WTC11 (cell line): ENCODE measurements around the gene PLRG1. TPM values are rescaled to one million over a fixed set of nuclear protein-coding genes. Genes with fewer than 3 reads are reported as not detected.

Source experiments
- ATAC-seq: fragments of 200-7000 bp; cut with Tn5 transposase; 2 replicates; pipeline ENCODE4 v1.10.0; 2021; ENCODE audit warnings: mild to moderate bottlenecking, moderate library complexity
- CTCF ChIA-PET: fragments of 300-600 bp; sonication (Branson Sonifier 250); formaldehyde crosslinking; loops from one replicate; lab custom pipeline; 2021; ENCODE audit warnings: antibody characterized with exemption; lab: Charles Lee
- POLR2A ChIA-PET: fragments of 350-600 bp; sonication (Branson Sonifier 250); formaldehyde crosslinking; loops from one replicate; lab custom pipeline; 2021; ENCODE audit warnings: antibody characterized with exemption; lab: Charles Lee
- DNase-seq: peaks from one replicate; pipeline ENCODE4 v3.0.0; 2021; ENCODE audit warnings: low spot score
- H3K27ac Mint-ChIP-seq: 2 replicates; pipeline ENCODE4 v1.8.0; 2021; ENCODE audit warnings: mixed read lengths
- H3K27me3 Mint-ChIP-seq: 2 replicates; pipeline ENCODE4 v1.8.0; 2021; ENCODE audit warnings: low read depth, mild to moderate bottlenecking, moderate library complexity, mixed read lengths
- H3K36me3 Mint-ChIP-seq: 2 replicates; pipeline ENCODE4 v1.8.0; 2021; ENCODE audit warnings: mixed read lengths
- H3K4me1 Mint-ChIP-seq: 2 replicates; pipeline ENCODE4 v1.8.0; 2022; ENCODE audit warnings: mixed read lengths
- H3K4me3 Mint-ChIP-seq: 2 replicates; pipeline ENCODE4 v1.8.0; 2021; ENCODE audit warnings: mild to moderate bottlenecking, moderate library complexity, mixed read lengths
- H3K9me3 Mint-ChIP-seq: 2 replicates; pipeline ENCODE4 v1.8.0; 2021; ENCODE audit warnings: mixed read lengths
- EMX1 ChIP-seq: fragments of 250-450 bp; sonication (Bioruptor Pico); IDR thresholded peaks from 2 replicates; pipeline ENCODE4 v1.8.0; 2021; ENCODE audit warnings: mild to moderate bottlenecking
- FOXK1 ChIP-seq: sonication (generic); formaldehyde crosslinking; IDR thresholded peaks from 2 replicates; pipeline ENCODE4 v1.8.0; 2022; ENCODE audit warnings: mild to moderate bottlenecking, moderate library complexity, missing genetic modification reagents
- KAT7 ChIP-seq: sonication (generic); formaldehyde crosslinking; IDR thresholded peaks from 2 replicates; pipeline ENCODE4 v1.8.1; 2023; ENCODE audit warnings: missing genetic modification reagents, mild to moderate bottlenecking, borderline replicate concordance
- MXD4 ChIP-seq: fragments of 250-450 bp; sonication (Bioruptor Pico); IDR thresholded peaks from 2 replicates; pipeline ENCODE4 v1.8.0; 2021; ENCODE audit warnings: mild to moderate bottlenecking, moderate library complexity, borderline replicate concordance
- SMAD3 ChIP-seq: sonication (generic); formaldehyde crosslinking; IDR thresholded peaks from 2 replicates; pipeline ENCODE4 v1.8.0; 2022; ENCODE audit warnings: missing genetic modification reagents, mild to moderate bottlenecking, borderline replicate concordance
- TP53 ChIP-seq: sonication (generic); formaldehyde crosslinking; IDR thresholded peaks from 2 replicates; pipeline ENCODE4 v1.8.1; 2023; ENCODE audit warnings: mild to moderate bottlenecking, missing genetic modification reagents
- ZBTB21 ChIP-seq: sonication (generic); formaldehyde crosslinking; IDR thresholded peaks from 2 replicates; pipeline ENCODE4 v1.8.1; 2023; ENCODE audit warnings: mild to moderate bottlenecking, missing genetic modification reagents, borderline replicate concordance
- ZNF219 ChIP-seq: sonication (generic); formaldehyde crosslinking; IDR thresholded peaks from 2 replicates; pipeline ENCODE4 v1.8.0; 2023; ENCODE audit warnings: missing genetic modification reagents, mild to moderate bottlenecking, borderline replicate concordance
- ZNF671 ChIP-seq: fragments of 250-450 bp; sonication (Bioruptor Pico); IDR thresholded peaks from 2 replicates; pipeline ENCODE4 v1.8.0; 2021; ENCODE audit warnings: mild to moderate bottlenecking
- total RNA-seq: library from RNA; stranded (reverse); gene quantifications from 3 replicates; pipeline ENCODE4 v1.2.3, GENCODE V29; 2021
- TF ChIP-seq, protein P1 (sequence below): sonication (generic); formaldehyde crosslinking; conservative IDR thresholded peaks from 2 replicates; pipeline ENCODE4 v1.8.1; 2023; ENCODE audit warnings: mild to moderate bottlenecking, low read depth, missing genetic modification reagents, moderate library complexity
- TF ChIP-seq, protein P2 (sequence below): sonication (generic); formaldehyde crosslinking; IDR thresholded peaks from 2 replicates; pipeline ENCODE4 v1.8.0; 2023; ENCODE audit warnings: missing genetic modification reagents
- TF ChIP-seq, protein P3 (sequence below): sonication (generic); formaldehyde crosslinking; IDR thresholded peaks from 2 replicates; pipeline ENCODE4 v1.8.1; 2023; ENCODE audit warnings: mild to moderate bottlenecking, missing genetic modification reagents
- TF ChIP-seq, protein P4 (sequence below): sonication (generic); formaldehyde crosslinking; IDR thresholded peaks from 2 replicates; pipeline ENCODE4 v1.8.1; 2022; ENCODE audit warnings: mild to moderate bottlenecking, moderate library complexity, missing genetic modification reagents
- TF ChIP-seq, protein P5 (sequence below): sonication (generic); formaldehyde crosslinking; IDR thresholded peaks from 2 replicates; pipeline ENCODE4 v1.8.1; 2023; ENCODE audit warnings: mild to moderate bottlenecking, missing genetic modification reagents, borderline replicate concordance
- TF ChIP-seq, protein P6 (sequence below): sonication (generic); formaldehyde crosslinking; IDR thresholded peaks from 2 replicates; pipeline ENCODE4 v1.8.0; 2023; ENCODE audit warnings: missing genetic modification reagents, mild to moderate bottlenecking, borderline replicate concordance
- TF ChIP-seq, protein P7 (sequence below): fragments of 200-600 bp; IDR thresholded peaks from 2 replicates; pipeline ENCODE4 v1.8.0; 2022; ENCODE audit warnings: antibody characterized with exemption

PLRG1 gene
- total RNA-seq, 1 experiment from 2014 or later = 84.8 TPM

DNA sequence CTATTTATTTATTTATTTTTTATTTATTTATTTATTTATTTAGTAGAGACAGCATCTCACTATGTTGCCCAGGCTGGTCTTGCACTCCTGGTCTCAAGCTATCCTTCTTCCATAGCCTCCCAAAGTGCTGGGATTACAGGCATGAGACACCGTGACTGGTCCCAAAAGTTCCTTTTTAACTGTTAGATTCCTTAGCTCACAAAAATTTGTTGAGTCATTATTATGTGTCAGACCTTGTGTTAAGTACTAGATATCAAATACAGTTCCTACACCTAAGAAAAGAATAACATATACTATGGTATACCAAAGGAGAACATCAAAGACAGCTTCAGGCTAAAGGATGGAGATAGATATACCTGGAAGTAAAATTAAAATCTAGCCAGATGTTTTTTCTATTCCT, 28.7 kb upstream of the PLRG1 start:
- CTCF ChIA-PET = no interaction called here
- Mint-ChIP-seq H3K27me3 (no peaks in the 10 kb centered on the region), H3K36me3 (no peaks in the 10 kb centered on the region), H3K4me1 (no peaks in the 10 kb centered on the region), H3K27ac (no peak overlapping the region), H3K9me3 (no peaks in the 10 kb centered on the region), H3K4me3 (no peak overlapping the region)
- TF ChIP-seq, protein P1, sequence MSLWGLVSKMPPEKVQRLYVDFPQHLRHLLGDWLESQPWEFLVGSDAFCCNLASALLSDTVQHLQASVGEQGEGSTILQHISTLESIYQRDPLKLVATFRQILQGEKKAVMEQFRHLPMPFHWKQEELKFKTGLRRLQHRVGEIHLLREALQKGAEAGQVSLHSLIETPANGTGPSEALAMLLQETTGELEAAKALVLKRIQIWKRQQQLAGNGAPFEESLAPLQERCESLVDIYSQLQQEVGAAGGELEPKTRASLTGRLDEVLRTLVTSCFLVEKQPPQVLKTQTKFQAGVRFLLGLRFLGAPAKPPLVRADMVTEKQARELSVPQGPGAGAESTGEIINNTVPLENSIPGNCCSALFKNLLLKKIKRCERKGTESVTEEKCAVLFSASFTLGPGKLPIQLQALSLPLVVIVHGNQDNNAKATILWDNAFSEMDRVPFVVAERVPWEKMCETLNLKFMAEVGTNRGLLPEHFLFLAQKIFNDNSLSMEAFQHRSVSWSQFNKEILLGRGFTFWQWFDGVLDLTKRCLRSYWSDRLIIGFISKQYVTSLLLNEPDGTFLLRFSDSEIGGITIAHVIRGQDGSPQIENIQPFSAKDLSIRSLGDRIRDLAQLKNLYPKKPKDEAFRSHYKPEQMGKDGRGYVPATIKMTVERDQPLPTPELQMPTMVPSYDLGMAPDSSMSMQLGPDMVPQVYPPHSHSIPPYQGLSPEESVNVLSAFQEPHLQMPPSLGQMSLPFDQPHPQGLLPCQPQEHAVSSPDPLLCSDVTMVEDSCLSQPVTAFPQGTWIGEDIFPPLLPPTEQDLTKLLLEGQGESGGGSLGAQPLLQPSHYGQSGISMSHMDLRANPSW (CRISPR knock-in tag) = no peak
- TF ChIP-seq, protein P2, sequence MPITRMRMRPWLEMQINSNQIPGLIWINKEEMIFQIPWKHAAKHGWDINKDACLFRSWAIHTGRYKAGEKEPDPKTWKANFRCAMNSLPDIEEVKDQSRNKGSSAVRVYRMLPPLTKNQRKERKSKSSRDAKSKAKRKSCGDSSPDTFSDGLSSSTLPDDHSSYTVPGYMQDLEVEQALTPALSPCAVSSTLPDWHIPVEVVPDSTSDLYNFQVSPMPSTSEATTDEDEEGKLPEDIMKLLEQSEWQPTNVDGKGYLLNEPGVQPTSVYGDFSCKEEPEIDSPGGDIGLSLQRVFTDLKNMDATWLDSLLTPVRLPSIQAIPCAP (CRISPR knock-in tag) = no peak
- TF ChIP-seq, protein P3, sequence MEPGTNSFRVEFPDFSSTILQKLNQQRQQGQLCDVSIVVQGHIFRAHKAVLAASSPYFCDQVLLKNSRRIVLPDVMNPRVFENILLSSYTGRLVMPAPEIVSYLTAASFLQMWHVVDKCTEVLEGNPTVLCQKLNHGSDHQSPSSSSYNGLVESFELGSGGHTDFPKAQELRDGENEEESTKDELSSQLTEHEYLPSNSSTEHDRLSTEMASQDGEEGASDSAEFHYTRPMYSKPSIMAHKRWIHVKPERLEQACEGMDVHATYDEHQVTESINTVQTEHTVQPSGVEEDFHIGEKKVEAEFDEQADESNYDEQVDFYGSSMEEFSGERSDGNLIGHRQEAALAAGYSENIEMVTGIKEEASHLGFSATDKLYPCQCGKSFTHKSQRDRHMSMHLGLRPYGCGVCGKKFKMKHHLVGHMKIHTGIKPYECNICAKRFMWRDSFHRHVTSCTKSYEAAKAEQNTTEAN (CRISPR knock-in tag) = no peak
- no peak for TF ChIP-seq ZNF219 (CRISPR knock-in tag)
- no peak for TF ChIP-seq TP53 (CRISPR knock-in tag)
- TF ChIP-seq, protein P4, sequence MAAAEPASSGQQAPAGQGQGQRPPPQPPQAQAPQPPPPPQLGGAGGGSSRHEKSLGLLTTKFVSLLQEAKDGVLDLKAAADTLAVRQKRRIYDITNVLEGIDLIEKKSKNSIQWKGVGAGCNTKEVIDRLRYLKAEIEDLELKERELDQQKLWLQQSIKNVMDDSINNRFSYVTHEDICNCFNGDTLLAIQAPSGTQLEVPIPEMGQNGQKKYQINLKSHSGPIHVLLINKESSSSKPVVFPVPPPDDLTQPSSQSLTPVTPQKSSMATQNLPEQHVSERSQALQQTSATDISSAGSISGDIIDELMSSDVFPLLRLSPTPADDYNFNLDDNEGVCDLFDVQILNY (CRISPR knock-in tag) = no peak
- no peak for TF ChIP-seq MXD4 (CRISPR knock-in tag)
- TF ChIP-seq KAT7 (CRISPR knock-in tag) = no peak
- no peak for TF ChIP-seq ZBTB21
- no peak for TF ChIP-seq SMAD3 (CRISPR knock-in tag)
- no peak for TF ChIP-seq EMX1 (CRISPR knock-in tag)
- TF ChIP-seq, protein P5, sequence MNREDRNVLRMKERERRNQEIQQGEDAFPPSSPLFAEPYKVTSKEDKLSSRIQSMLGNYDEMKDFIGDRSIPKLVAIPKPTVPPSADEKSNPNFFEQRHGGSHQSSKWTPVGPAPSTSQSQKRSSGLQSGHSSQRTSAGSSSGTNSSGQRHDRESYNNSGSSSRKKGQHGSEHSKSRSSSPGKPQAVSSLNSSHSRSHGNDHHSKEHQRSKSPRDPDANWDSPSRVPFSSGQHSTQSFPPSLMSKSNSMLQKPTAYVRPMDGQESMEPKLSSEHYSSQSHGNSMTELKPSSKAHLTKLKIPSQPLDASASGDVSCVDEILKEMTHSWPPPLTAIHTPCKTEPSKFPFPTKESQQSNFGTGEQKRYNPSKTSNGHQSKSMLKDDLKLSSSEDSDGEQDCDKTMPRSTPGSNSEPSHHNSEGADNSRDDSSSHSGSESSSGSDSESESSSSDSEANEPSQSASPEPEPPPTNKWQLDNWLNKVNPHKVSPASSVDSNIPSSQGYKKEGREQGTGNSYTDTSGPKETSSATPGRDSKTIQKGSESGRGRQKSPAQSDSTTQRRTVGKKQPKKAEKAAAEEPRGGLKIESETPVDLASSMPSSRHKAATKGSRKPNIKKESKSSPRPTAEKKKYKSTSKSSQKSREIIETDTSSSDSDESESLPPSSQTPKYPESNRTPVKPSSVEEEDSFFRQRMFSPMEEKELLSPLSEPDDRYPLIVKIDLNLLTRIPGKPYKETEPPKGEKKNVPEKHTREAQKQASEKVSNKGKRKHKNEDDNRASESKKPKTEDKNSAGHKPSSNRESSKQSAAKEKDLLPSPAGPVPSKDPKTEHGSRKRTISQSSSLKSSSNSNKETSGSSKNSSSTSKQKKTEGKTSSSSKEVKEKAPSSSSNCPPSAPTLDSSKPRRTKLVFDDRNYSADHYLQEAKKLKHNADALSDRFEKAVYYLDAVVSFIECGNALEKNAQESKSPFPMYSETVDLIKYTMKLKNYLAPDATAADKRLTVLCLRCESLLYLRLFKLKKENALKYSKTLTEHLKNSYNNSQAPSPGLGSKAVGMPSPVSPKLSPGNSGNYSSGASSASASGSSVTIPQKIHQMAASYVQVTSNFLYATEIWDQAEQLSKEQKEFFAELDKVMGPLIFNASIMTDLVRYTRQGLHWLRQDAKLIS = no peak
- TF ChIP-seq, protein P6, sequence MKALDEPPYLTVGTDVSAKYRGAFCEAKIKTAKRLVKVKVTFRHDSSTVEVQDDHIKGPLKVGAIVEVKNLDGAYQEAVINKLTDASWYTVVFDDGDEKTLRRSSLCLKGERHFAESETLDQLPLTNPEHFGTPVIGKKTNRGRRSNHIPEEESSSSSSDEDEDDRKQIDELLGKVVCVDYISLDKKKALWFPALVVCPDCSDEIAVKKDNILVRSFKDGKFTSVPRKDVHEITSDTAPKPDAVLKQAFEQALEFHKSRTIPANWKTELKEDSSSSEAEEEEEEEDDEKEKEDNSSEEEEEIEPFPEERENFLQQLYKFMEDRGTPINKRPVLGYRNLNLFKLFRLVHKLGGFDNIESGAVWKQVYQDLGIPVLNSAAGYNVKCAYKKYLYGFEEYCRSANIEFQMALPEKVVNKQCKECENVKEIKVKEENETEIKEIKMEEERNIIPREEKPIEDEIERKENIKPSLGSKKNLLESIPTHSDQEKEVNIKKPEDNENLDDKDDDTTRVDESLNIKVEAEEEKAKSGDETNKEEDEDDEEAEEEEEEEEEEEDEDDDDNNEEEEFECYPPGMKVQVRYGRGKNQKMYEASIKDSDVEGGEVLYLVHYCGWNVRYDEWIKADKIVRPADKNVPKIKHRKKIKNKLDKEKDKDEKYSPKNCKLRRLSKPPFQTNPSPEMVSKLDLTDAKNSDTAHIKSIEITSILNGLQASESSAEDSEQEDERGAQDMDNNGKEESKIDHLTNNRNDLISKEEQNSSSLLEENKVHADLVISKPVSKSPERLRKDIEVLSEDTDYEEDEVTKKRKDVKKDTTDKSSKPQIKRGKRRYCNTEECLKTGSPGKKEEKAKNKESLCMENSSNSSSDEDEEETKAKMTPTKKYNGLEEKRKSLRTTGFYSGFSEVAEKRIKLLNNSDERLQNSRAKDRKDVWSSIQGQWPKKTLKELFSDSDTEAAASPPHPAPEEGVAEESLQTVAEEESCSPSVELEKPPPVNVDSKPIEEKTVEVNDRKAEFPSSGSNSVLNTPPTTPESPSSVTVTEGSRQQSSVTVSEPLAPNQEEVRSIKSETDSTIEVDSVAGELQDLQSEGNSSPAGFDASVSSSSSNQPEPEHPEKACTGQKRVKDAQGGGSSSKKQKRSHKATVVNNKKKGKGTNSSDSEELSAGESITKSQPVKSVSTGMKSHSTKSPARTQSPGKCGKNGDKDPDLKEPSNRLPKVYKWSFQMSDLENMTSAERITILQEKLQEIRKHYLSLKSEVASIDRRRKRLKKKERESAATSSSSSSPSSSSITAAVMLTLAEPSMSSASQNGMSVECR (CRISPR knock-in tag) = no peak
- TF ChIP-seq, protein P7, sequence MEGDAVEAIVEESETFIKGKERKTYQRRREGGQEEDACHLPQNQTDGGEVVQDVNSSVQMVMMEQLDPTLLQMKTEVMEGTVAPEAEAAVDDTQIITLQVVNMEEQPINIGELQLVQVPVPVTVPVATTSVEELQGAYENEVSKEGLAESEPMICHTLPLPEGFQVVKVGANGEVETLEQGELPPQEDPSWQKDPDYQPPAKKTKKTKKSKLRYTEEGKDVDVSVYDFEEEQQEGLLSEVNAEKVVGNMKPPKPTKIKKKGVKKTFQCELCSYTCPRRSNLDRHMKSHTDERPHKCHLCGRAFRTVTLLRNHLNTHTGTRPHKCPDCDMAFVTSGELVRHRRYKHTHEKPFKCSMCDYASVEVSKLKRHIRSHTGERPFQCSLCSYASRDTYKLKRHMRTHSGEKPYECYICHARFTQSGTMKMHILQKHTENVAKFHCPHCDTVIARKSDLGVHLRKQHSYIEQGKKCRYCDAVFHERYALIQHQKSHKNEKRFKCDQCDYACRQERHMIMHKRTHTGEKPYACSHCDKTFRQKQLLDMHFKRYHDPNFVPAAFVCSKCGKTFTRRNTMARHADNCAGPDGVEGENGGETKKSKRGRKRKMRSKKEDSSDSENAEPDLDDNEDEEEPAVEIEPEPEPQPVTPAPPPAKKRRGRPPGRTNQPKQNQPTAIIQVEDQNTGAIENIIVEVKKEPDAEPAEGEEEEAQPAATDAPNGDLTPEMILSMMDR = no peak
- no peak for TF ChIP-seq FOXK1 (CRISPR knock-in tag)
- TF ChIP-seq ZNF671 (CRISPR knock-in tag) = no peak
- POLR2A ChIA-PET = no interaction called here
- no peak for DNase-seq
- ATAC-seq = no peak
